ENCODE data around the gene BCL10. TPM values are rescaled to one million over a fixed set of nuclear protein-coding genes. Genes with fewer than 3 reads are reported as not detected.

The BCL10 gene
- total and polyA plus RNA-seq, 2 of the 13 experiments (the other 11 are each of a cell fraction or from before 2014, with no cell fraction given), result 3.7 to 14.1 TPM

DNA sequence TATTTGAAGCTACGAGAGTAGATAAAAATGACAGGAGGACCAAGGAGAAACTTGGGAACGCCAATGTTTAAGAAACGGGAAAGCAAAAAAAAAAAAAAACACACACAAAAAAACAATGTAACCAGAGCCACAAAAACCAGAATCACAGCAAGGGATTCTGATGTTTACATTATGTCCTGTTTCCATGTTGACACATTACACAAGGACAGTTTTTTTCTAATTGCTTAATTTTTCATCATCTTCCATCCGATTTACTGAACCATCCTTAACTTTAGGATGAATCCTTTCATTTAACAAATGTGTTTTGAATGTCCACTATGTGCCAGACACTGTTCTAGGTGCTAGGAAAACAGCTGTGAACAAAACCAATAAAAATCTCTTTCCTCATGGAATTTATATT is 1.4 kb upstream of the BCL10 start:
- DNase-seq (ENCODE audit: low spot score) (no peak), ATAC-seq (no peak), FAIRE-seq (no peak)
- in situ Hi-C loops (cut with HindIII; ENCODE audit: extremely low pct_ligation_motif_present, low pct_unique_long_range_greater_than_20kb), result no loop called here
- Histone ChIP-seq H3K9me3 (ENCODE audit: low read length) (no peaks in the 10 kb centered on the region), H3K9ac (ENCODE audit: insufficient read depth, low read depth, low read length) (no peak overlapping the region), H2AFZ (ENCODE audit: low read length) (no peak overlapping the region), H3K4me3 (replicated peaks in 1 of 3; ENCODE audit: insufficient read depth in 1 of 3, low read depth in 2 of 3, low read length in 3 of 3) (no peak overlapping the region), H3K4me2 (ENCODE audit: low read depth, low read length) (no peak overlapping the region), H3K27me3 (ENCODE audit: control insufficient read depth in 1 of 2, insufficient read depth in 2 of 2, low read length in 2 of 2) (no peaks in the 10 kb centered on the region; a peak in 1 of 5 replicates), H3K79me2 (ENCODE audit: insufficient read depth, low read length) (peaks cover 33% of the 10 kb centered on the region), H3K27ac (ENCODE audit: extremely low read length, insufficient read depth, low read length) (no peak overlapping the region), H3K36me3 (replicated peaks in 1 of 2; ENCODE audit: control insufficient read depth in 1 of 2, insufficient read depth in 2 of 2, low read length in 2 of 2) (peaks cover 0 to 2% of the 10 kb centered on the region in 2 experiments; a peak in 1 of 5 replicates), H4K20me1 (ENCODE audit: insufficient read depth, low read length) (0 out of 2 replicates have a peak, but pooled peaks cover 5% of the 10 kb centered on the region), H3K4me1 (ENCODE audit: insufficient read depth, low read length) (peaks cover 59% of the 10 kb centered on the region)
- intact Hi-C loops (cut with micrococcal nuclease; ENCODE audit: unreplicated experiment), result loop anchor here (2.0 kb wide), 1 partner anchor 49 kb away; no protein-coding TSS in a partner anchor
- WGBS (ENCODE audit: low lambda C conversion rate), result 74% methylated on average over 4 of the region's 4 CpGs
- BruUV-seq (replicated peaks), result no TSS peak
- POLR2A ChIA-PET, result interaction anchor here (2.9 kb wide), 1 partner anchor 18 kb away, joined by 37 read pairs; the partner anchor contains the start of gene C1orf52
- TF ChIP-seq ZBTB7A (CRISPR knock-in tag; IDR thresholded peaks at IDR 0.05) (no peak), ZNF430 (CRISPR knock-in tag; IDR thresholded peaks at IDR 0.05) (no peak), ZBTB33 (CRISPR knock-in tag; IDR thresholded peaks at IDR 0.05) (no peak), ARID5B (CRISPR knock-in tag; IDR thresholded peaks at IDR 0.05) (0 out of 2 replicates have a peak, but pooled peaks have one; percentile 11), ZNF468 (CRISPR knock-in tag; IDR thresholded peaks at IDR 0.05) (no peak), FOXA1 (IDR thresholded peaks at IDR 0.05) (0 out of 2 replicates have a peak, but pooled peaks have one; percentile 13), FOXA1 (CRISPR knock-in tag; IDR thresholded peaks at IDR 0.05) (peak; percentile 50; the same call in 1 of the 2 replicates), ZNF777 (CRISPR knock-in tag; IDR thresholded peaks at IDR 0.05) (no peak), FOXA3 (CRISPR knock-in tag; IDR thresholded peaks at IDR 0.05) (peak; percentile 77), MED1 (CRISPR knock-in tag; IDR thresholded peaks at IDR 0.05) (no peak), NCOA2 (CRISPR knock-in tag; IDR thresholded peaks at IDR 0.05) (no peak)
- TF ChIP-seq, protein P1, sequence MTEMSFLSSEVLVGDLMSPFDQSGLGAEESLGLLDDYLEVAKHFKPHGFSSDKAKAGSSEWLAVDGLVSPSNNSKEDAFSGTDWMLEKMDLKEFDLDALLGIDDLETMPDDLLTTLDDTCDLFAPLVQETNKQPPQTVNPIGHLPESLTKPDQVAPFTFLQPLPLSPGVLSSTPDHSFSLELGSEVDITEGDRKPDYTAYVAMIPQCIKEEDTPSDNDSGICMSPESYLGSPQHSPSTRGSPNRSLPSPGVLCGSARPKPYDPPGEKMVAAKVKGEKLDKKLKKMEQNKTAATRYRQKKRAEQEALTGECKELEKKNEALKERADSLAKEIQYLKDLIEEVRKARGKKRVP (CRISPR knock-in tag; IDR thresholded peaks at IDR 0.05), result peak in 1 of 2 experiments; percentile 87; a peak in 2 of 4 replicates
- TF ChIP-seq, protein P2, sequence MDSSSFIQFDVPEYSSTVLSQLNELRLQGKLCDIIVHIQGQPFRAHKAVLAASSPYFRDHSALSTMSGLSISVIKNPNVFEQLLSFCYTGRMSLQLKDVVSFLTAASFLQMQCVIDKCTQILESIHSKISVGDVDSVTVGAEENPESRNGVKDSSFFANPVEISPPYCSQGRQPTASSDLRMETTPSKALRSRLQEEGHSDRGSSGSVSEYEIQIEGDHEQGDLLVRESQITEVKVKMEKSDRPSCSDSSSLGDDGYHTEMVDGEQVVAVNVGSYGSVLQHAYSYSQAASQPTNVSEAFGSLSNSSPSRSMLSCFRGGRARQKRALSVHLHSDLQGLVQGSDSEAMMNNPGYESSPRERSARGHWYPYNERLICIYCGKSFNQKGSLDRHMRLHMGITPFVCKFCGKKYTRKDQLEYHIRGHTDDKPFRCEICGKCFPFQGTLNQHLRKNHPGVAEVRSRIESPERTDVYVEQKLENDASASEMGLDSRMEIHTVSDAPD (CRISPR knock-in tag; IDR thresholded peaks at IDR 0.05), result no peak
- TF ChIP-seq, protein P3, sequence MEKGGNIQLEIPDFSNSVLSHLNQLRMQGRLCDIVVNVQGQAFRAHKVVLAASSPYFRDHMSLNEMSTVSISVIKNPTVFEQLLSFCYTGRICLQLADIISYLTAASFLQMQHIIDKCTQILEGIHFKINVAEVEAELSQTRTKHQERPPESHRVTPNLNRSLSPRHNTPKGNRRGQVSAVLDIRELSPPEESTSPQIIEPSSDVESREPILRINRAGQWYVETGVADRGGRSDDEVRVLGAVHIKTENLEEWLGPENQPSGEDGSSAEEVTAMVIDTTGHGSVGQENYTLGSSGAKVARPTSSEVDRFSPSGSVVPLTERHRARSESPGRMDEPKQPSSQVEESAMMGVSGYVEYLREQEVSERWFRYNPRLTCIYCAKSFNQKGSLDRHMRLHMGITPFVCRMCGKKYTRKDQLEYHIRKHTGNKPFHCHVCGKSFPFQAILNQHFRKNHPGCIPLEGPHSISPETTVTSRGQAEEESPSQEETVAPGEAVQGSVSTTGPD (CRISPR knock-in tag; IDR thresholded peaks at IDR 0.05), result no peak
- CTCF ChIA-PET (ENCODE audit: low intra/inter-chr PET ratio, low total read pairs), result no interaction called here
